Activated CD8-positive, alpha-beta T cell treated with anti-CD3 and anti-CD28 coated beads, Interleukin-2, amount 10 ng/mL, durations not matched to agents 7 days and 5 days (primary cell): ENCODE data around the gene JAK1. TPM values are rescaled to one million over a fixed set of nuclear protein-coding genes. Genes with fewer than 3 reads are reported as not detected.

Experiments
- ATAC-seq: fragments of 150-1000 bp; cut with Tn5 transposase; one replicate; pipeline ENCODE4 v1.10.0; 2021; ENCODE audit warnings: moderate library complexity
- CTCF ChIA-PET: fragments of 350-600 bp; sonication (Branson Sonifier 250); formaldehyde crosslinking; loops from one replicate; lab custom pipeline; 2021; ENCODE audit warnings: antibody characterized with exemption; lab: Charles Lee
- POLR2A ChIA-PET: fragments of 350-600 bp; sonication (Branson Sonifier 250); formaldehyde crosslinking; loops from one replicate; lab custom pipeline; 2021; ENCODE audit warnings: antibody characterized with exemption; lab: Charles Lee
- DNase-seq: peaks from one replicate; pipeline ENCODE4 v3.0.0-alpha.2; 2020
- H3K27ac Mint-ChIP-seq: one replicate; pipeline ENCODE4 v1.8.0; 2021; ENCODE audit warnings: mild to moderate bottlenecking, mixed read lengths
- H3K27me3 Mint-ChIP-seq: one replicate; pipeline ENCODE4 v1.8.0; 2021; ENCODE audit warnings: low read depth, mixed read lengths
- H3K36me3 Mint-ChIP-seq: one replicate; pipeline ENCODE4 v1.8.0; 2021; ENCODE audit warnings: low read depth, mixed read lengths
- H3K4me1 Mint-ChIP-seq: one replicate; pipeline ENCODE4 v1.8.0; 2021; ENCODE audit warnings: low read depth, mixed read lengths
- H3K4me3 Mint-ChIP-seq: one replicate; pipeline ENCODE4 v1.8.0; 2021; ENCODE audit warnings: mild to moderate bottlenecking, mixed read lengths
- H3K9me3 Mint-ChIP-seq: one replicate; pipeline ENCODE4 v1.8.0; 2022; ENCODE audit warnings: mixed read lengths; ENCODE audit not compliant: insufficient read depth
- total RNA-seq, 2 experiments: library from RNA; stranded (reverse); gene quantifications; one replicate each; pipeline ENCODE4 v1.2.3, GENCODE V29; 2021

JAK1 gene
- total RNA-seq, 2 experiments from 2014 or later, result 156 to 159 TPM

DNA sequence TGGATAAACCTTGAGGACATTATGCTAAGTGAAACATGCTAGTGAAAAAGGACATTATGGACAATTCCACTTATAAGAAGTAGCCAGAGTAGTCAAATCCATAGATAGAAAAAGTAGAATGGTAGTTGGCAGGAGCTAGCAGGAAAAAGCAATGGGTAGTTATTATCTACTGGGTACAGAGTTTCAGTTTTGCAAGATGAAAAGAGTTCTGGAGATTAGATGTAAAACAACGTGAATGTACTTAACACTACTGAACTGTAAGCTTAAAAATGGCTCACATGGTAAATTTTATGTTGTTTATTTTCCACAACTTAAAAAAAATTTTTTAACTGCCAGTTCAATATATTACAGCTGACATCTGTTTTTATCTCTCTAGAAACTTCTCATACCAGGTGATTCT, 19.4 kb downstream of the JAK1 start:
- ChIA-PET POLR2A (no interaction called here), CTCF (no interaction called here)
- H3K4me1 Mint-ChIP-seq, result peaks cover 54% of the 10 kb centered on the region

DNA sequence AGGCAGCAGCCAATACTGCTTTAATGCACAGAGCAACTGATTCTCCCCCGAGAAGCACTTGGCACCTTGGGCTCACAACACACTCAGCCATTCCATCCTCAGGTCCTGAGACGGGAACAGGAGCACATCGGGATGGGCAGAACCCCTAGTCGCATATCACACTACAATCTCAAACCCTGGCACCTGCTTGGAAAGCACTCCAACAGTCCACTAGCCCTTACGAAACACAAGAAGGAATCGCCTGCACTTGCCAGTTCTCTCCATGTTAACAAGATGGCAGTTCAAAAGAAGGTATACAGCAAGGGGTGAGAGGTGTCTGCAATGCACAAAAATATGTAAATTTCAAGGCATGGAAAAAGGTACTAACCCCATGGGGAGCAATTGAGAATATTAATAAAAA, 21.4 kb downstream of the JAK1 start:
- Mint-ChIP-seq H3K9me3 (no peaks in the 10 kb centered on the region), H3K27ac (no peak overlapping the region), H3K36me3 (peaks cover 32% of the 10 kb centered on the region), H3K4me1 (peaks cover 50% of the 10 kb centered on the region), H3K4me3 (no peak overlapping the region), H3K27me3 (no peaks in the 10 kb centered on the region)
- no peak for DNase-seq
- CTCF ChIA-PET, result no interaction called here
- no peak for ATAC-seq
- POLR2A ChIA-PET, result no interaction called here

More for the DNA sequence above, 19.4 kb downstream of the JAK1 start:
- Mint-ChIP-seq H3K4me3 (no peak overlapping the region), H3K36me3 (peaks cover 26% of the 10 kb centered on the region), H3K27me3 (no peaks in the 10 kb centered on the region), H3K27ac (no peak overlapping the region), H3K9me3 (no peaks in the 10 kb centered on the region)
- ATAC-seq, result no peak
- no peak for DNase-seq

DNA sequence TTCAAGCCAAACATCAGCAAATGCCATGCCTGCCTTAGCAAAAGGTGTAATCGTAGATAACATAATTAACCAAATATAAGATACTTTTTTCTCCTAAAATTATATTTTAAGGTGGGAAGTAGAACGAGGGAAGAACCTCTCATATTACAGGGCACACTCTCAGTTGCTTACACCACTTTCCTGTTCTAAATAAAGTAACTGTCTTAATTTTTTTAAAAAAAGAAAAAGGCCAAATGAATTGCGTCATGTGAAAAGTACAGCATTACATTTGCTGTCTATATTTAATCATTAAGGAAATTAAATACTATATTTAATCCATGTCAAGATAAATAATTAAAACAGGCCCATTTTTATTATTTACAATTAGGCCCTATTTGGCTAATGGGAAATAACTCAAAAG, 23.7 kb downstream of the JAK1 start:
- ATAC-seq, result no peak
- Mint-ChIP-seq H3K4me1 (peaks cover 33% of the 10 kb centered on the region), H3K27ac (no peak overlapping the region)

DNA sequence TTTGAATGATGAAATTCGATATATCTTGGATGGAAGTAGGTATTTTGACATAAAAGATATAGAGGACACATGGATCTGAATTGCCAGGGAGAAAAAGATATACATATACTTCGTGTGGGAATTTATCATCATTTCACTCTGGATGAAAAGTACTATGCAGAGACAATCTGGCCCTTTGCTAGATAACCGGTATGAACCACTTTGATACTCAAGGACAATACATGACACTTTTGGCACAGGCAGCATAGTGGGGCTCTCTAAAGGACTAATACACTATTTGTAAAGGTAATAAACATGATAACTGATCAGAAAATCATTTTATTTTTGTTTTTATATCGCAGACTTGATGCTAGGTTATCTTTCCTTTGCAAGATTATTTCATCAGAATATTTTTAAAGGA, 24.2 kb downstream of the JAK1 start:
- DNase-seq (no peak), ATAC-seq (no peak)
- Mint-ChIP-seq H3K27me3 (no peaks in the 10 kb centered on the region), H3K4me3 (no peak overlapping the region), H3K27ac (no peak overlapping the region), H3K36me3 (peaks cover 33% of the 10 kb centered on the region), H3K4me1 (peaks cover 28% of the 10 kb centered on the region), H3K9me3 (no peaks in the 10 kb centered on the region)
- ChIA-PET CTCF (interaction anchor here (1.4 kb wide), 1 partner anchor 134 kb away, joined by 4 read pairs; no protein-coding TSS in a partner anchor), POLR2A (no interaction called here)

More for the DNA sequence above, 23.7 kb downstream of the JAK1 start:
- Mint-ChIP-seq H3K27me3 (no peaks in the 10 kb centered on the region), H3K4me3 (no peak overlapping the region), H3K36me3 (peaks cover 30% of the 10 kb centered on the region), H3K9me3 (no peaks in the 10 kb centered on the region)
- ChIA-PET CTCF (no interaction called here), POLR2A (no interaction called here)
- DNase-seq, result no peak

DNA sequence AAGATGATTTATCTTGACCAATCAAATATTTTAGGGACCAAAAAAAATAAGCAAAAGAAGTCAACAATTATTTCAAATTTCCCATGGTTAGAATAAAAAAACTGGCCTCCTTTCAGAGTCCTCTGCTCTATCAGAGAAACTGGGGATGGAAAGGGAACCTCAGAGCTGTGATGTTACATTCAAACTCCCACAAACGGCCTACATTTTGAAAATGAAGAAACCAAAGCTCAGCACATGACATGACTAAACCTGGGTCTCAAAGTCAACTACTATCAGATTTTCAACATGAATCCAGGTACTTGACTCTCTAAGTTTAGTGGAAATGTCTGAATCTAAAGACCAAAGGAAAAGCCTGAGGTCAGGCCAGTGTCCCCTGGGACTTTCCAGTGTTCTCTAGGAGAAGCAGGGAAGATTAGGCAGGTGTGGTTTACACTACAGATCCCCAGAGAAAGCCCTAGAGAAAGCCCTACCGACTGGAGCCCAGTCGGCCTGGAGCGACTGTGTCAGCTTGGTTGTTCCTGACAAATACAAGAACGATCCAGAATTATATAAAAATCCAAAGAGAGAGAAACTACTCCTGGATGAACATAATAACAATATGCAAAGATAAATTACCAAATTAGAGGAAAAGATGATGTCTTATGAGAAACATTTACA, 24.8 kb downstream of the JAK1 start:
- H3K27ac Mint-ChIP-seq, result no peak overlapping the region
- peaks cover 35% of the 10 kb centered on the region for H3K36me3 Mint-ChIP-seq
- H3K9me3 Mint-ChIP-seq, result no peaks in the 10 kb centered on the region
- H3K27me3 Mint-ChIP-seq, result no peaks in the 10 kb centered on the region
- peaks cover 22% of the 10 kb centered on the region for H3K4me1 Mint-ChIP-seq
- no peak for ATAC-seq
- DNase-seq, result no peak
- ChIA-PET CTCF (interaction anchor here (1.4 kb wide), 1 partner anchor 134 kb away, joined by 4 read pairs; no protein-coding TSS in a partner anchor), POLR2A (interaction anchor here (0.6 kb wide), 1 partner anchor 93 kb away, joined by 6 read pairs; no protein-coding TSS in a partner anchor)
- H3K4me3 Mint-ChIP-seq, result no peak overlapping the region

DNA sequence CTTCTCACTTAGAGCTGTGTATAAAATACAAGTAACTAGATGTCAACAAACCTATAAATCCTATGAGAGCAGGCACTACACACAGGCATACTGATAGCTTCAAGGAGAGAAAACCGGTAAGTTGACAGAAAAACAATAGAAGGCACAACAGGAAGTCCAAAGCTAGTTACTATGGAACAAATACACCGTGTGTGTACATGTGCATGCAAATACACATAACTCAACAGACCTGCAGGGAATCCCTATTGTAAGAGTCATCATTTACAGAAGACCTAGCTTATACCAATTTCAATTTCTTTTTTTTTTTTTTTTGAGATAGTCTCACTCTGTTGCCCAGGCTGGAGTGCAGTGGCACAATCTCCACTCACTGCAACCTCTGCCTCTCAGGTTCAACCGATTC, 26.3 kb downstream of the JAK1 start:
- Mint-ChIP-seq H3K4me3 (no peak overlapping the region), H3K27ac (no peak overlapping the region), H3K9me3 (no peaks in the 10 kb centered on the region), H3K4me1 (peaks cover 17% of the 10 kb centered on the region), H3K27me3 (no peaks in the 10 kb centered on the region), H3K36me3 (peaks cover 29% of the 10 kb centered on the region)
- DNase-seq (no peak), ATAC-seq (peak; percentile 51)
- ChIA-PET POLR2A (no interaction called here), CTCF (interaction anchor here (2.5 kb wide), 1 partner anchor 46 kb away, joined by 7 read pairs; no protein-coding TSS in a partner anchor)

DNA sequence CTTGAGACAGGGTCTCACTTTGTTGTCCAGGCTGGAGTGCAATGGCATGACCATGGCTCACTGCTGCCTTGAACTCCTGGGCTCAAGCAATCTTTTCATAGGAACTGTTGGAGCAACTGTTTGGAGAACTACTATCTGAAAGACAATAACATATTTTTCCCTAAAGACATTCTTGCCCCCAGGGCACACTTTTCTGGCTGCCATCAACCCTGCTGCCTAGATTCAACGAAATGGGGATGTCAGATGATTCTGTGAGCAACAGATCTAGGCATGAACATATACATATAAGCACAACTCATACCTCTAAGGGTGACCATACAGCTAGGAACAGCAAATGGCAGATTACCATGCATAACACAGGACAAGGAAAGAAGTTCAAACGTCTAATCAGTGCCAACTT, 27.4 kb downstream of the JAK1 start:
- ATAC-seq (no peak), DNase-seq (no peak)
- peaks cover 27% of the 10 kb centered on the region for H3K4me1 Mint-ChIP-seq
- H3K27ac Mint-ChIP-seq, result no peak overlapping the region
- no peaks in the 10 kb centered on the region for H3K9me3 Mint-ChIP-seq
- ChIA-PET CTCF (interaction anchor here (2.5 kb wide), 1 partner anchor 45 kb away, joined by 7 read pairs; no protein-coding TSS in a partner anchor), POLR2A (no interaction called here)
- H3K4me3 Mint-ChIP-seq, result no peak overlapping the region
- peaks cover 24% of the 10 kb centered on the region for H3K36me3 Mint-ChIP-seq
- no peaks in the 10 kb centered on the region for H3K27me3 Mint-ChIP-seq

DNA sequence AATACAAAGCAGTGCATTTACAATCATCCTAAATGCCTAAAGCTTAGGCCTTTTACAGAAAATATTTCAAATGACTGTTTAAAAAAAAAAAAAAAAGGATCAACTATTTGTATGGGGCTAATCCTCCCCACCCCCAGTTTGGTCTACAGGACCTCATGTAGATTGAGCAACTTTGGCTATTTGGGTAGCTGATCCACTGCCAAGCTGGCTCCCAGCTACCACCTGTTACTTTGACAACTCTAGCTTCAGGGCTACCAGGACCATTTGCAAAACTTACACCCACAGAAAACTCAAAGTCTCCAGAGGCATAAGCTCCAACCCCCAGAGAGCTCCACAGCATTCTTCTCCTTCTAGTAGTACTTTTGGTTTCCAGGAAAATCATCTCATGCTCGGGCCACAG, 29.4 kb downstream of the JAK1 start:
- ChIA-PET CTCF (no interaction called here), POLR2A (no interaction called here)
- Mint-ChIP-seq H3K36me3 (peaks cover 17% of the 10 kb centered on the region), H3K4me1 (peaks cover 34% of the 10 kb centered on the region), H3K27ac (no peak overlapping the region), H3K4me3 (no peak overlapping the region), H3K9me3 (no peaks in the 10 kb centered on the region), H3K27me3 (no peaks in the 10 kb centered on the region)
- ATAC-seq (no peak), DNase-seq (no peak)

DNA sequence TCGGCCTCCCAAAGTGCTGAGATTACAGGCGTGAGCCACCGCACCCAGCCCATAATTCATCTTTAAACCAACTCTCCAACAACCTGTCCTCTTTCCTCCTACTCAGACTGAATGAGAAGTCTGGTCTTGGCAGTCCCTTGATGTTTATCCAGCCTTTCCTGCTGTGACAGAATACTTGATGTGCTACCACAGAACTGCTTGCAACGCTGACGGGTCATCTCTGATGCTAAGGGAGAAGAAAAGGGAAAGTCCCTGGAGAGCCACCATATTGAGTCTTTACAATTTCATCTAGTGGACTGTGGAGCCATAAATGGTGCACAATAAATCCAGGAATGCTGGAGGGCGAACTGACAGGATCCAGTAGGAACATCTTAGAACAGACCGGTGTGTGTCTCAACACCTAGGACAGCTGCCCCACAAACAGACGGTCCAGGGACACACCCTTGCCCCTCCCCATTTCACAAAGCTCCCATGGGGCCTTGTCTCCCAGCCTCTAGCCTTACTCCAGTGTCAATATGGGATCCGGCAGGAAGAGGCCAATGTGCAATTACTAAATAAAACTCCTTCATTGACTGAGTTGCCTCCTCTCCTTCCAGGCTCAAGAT, 30.7 kb downstream of the JAK1 start:
- no peak overlapping the region for H3K4me3 Mint-ChIP-seq
- POLR2A ChIA-PET, result no interaction called here
- H3K4me1 Mint-ChIP-seq, result peaks cover 26% of the 10 kb centered on the region
- peaks cover 23% of the 10 kb centered on the region for H3K36me3 Mint-ChIP-seq
- ATAC-seq, result no peak
- H3K9me3 Mint-ChIP-seq, result no peaks in the 10 kb centered on the region
- no peak overlapping the region for H3K27ac Mint-ChIP-seq
- CTCF ChIA-PET, result no interaction called here
- no peak for DNase-seq
- H3K27me3 Mint-ChIP-seq, result no peaks in the 10 kb centered on the region

DNA sequence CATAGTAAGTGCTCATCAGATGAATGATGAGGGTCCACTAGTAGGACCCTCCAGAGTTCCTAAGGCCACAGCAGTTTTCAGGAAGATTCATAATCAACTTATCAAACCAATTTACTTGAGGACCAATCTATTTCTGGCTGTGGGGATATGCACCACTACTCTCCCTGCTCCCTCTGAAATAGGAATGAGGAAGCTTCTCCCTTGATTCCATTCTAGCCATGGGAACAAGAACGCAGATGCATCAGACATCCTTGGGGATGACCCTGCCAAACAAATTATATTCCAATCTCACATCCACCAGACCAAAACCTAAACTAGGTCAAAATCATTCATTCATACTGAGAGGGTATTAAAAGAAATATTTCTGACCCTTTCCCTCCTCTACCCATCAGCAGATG, 31.5 kb downstream of the JAK1 start:
- POLR2A ChIA-PET, result interaction anchor here (0.7 to 0.8 kb wide), 2 partner anchors 13 to 27 kb away, joined by 3 read pairs; no protein-coding TSS in a partner anchor
- Mint-ChIP-seq H3K9me3 (no peaks in the 10 kb centered on the region), H3K4me3 (no peak overlapping the region), H3K27me3 (no peaks in the 10 kb centered on the region), H3K36me3 (peaks cover 25% of the 10 kb centered on the region), H3K4me1 (peaks cover 29% of the 10 kb centered on the region), H3K27ac (no peak overlapping the region)
- CTCF ChIA-PET, result no interaction called here
- no peak for ATAC-seq
- no peak for DNase-seq

DNA sequence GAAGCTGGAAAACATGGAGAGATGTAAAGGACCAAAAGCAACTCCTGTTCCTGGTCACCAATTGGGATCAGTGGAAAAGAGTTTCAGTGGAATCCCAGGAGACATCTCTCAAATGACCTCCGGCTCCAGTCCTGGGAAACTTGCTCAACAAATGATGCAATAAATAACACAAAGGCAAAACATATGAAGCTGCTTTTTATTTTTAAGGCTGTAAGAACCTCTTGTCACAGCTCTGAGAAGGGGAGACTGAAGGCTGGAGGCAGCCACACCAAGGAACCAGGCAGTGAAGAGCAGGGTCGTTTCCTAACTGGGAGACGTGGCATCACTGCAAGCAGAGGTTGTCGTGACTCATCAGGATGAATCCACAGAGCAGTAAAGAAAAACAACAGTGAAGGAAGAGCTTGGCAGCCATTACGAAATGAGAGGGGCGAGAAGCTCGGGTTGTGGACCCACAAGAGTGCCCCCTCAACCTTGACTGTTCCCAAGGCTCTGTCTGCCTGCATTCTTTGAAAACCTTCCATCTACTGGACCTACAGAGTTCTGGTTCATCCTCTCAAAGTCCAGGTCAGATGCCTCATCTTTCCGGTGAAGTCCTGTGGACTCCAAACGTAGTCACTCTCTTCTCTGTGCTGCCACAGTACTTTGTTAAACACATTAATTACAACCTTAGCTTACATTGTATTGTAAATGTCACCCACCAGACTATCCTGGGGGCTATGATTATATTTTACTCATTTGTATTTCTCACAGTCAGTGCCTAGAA, 32.1 kb downstream of the JAK1 start:
- DNase-seq (no peak), ATAC-seq (no peak)
- Mint-ChIP-seq H3K36me3 (peaks cover 26% of the 10 kb centered on the region), H3K4me3 (no peak overlapping the region), H3K27ac (no peak overlapping the region), H3K4me1 (peaks cover 32% of the 10 kb centered on the region), H3K27me3 (no peaks in the 10 kb centered on the region), H3K9me3 (no peaks in the 10 kb centered on the region)
- CTCF ChIA-PET, result no interaction called here
- POLR2A ChIA-PET, result interaction anchor here (0.6 to 0.8 kb wide), 3 partner anchors 11 to 27 kb away, joined by 3 to 5 read pairs (median 3); no protein-coding TSS in a partner anchor
